Neural progenitor cell (in vitro differentiated cells): ENCODE measurements around the gene CCNI2. TPM values are rescaled to one million over a fixed set of nuclear protein-coding genes. Genes with fewer than 3 reads are reported as not detected.

Experiments
- DNase-seq: peaks from one replicate; pipeline ENCODE4 v3.0.0-alpha.2; 2016; ENCODE audit warnings: low spot score
- H2AFZ ChIP-seq: fragments of 200-600 bp; sonication (generic); replicated peaks from 2 replicates; pipeline ENCODE4 v1.6.1; 2016; ENCODE audit warnings: antibody characterized with exemption
- H3F3A ChIP-seq: fragments of 200-600 bp; sonication (generic); 2 replicates; pipeline ENCODE4 v1.6.1; 2016; ENCODE audit warnings: antibody characterized with exemption, low read depth
- H3K27ac ChIP-seq: fragments of 200-600 bp; sonication (generic); 2 replicates; pipeline ENCODE4 v1.5.1; 2016; ENCODE audit warnings: mild to moderate bottlenecking
- H3K27me3 ChIP-seq: fragments of 200-600 bp; sonication (generic); 2 replicates; pipeline ENCODE4 v1.6.1; 2016; ENCODE audit warnings: mild to moderate bottlenecking, moderate library complexity
- H3K36me3 ChIP-seq: fragments of 200-600 bp; sonication (generic); 2 replicates; pipeline ENCODE4 v1.5.1; 2016
- H3K4me1 ChIP-seq: fragments of 200-600 bp; sonication (generic); 2 replicates; pipeline ENCODE4 v1.6.1; 2016; ENCODE audit warnings: mixed run types
- H3K4me2 ChIP-seq: fragments of 200-600 bp; sonication (generic); 2 replicates; pipeline ENCODE4 v1.6.1; 2016
- H3K4me3 ChIP-seq: fragments of 200-600 bp; sonication (generic); 2 replicates; pipeline ENCODE4 v1.5.1; 2016
- H3K79me2 ChIP-seq: fragments of 200-600 bp; sonication (generic); 2 replicates; pipeline ENCODE4 v1.6.1; 2016; ENCODE audit warnings: low read depth
- H3K9ac ChIP-seq: fragments of 200-600 bp; sonication (generic); 2 replicates; pipeline ENCODE4 v1.6.1; 2016
- H3K9me3 ChIP-seq: fragments of 200-600 bp; sonication (generic); 2 replicates; pipeline ENCODE4 v1.5.1; 2016; ENCODE audit warnings: low read depth
- H4K20me1 ChIP-seq: fragments of 200-600 bp; sonication (generic); 2 replicates; pipeline ENCODE4 v1.6.1; 2016; ENCODE audit warnings: low read depth
- H3K27ac Mint-ChIP-seq: 3 replicates; pipeline ENCODE4 v1.8.0; 2021; ENCODE audit warnings: mixed read lengths
- H3K27me3 Mint-ChIP-seq: 2 replicates; pipeline ENCODE4 v1.8.0; 2022; ENCODE audit warnings: low read depth, mild to moderate bottlenecking, inconsistent platforms, moderate library complexity, mixed read lengths; ENCODE audit not compliant: insufficient read depth
- H3K36me3 Mint-ChIP-seq: 3 replicates; pipeline ENCODE4 v1.8.0; 2021; ENCODE audit warnings: mixed read lengths
- H3K4me1 Mint-ChIP-seq: 3 replicates; pipeline ENCODE4 v1.8.0; 2021; ENCODE audit warnings: mixed read lengths
- H3K4me3 Mint-ChIP-seq: 3 replicates; pipeline ENCODE4 v1.8.0; 2021; ENCODE audit warnings: mild to moderate bottlenecking, moderate library complexity, mixed read lengths
- H3K9me3 Mint-ChIP-seq: 3 replicates; pipeline ENCODE4 v1.8.0; 2020; ENCODE audit warnings: mixed read lengths
- EZH2 ChIP-seq: fragments of 200-600 bp; sonication (generic); IDR thresholded peaks from 2 replicates; pipeline ENCODE4 v1.6.1; 2017; ENCODE audit warnings: antibody characterized with exemption, mild to moderate bottlenecking, moderate library complexity
- EZH2phosphoT487 ChIP-seq: fragments of 200-600 bp; sonication (generic); IDR thresholded peaks from 2 replicates; pipeline ENCODE4 v1.6.1; 2017; ENCODE audit warnings: antibody characterized with exemption
- total RNA-seq: library from RNA; depleted of rRNA; stranded (reverse); fragments of >200 nt; gene quantifications from 2 replicates; pipeline ENCODE4 v1.2.3, GENCODE V29; 2015; ENCODE audit warnings: low replicate concordance
- TF ChIP-seq, protein P1 (sequence below): fragments of 200-600 bp; sonication (generic); IDR thresholded peaks from 2 replicates; pipeline ENCODE4 v1.5.1; 2017; ENCODE audit warnings: antibody characterized with exemption, mild to moderate bottlenecking

The CCNI2 gene
- total RNA-seq, 1 donor from 2014 or later, result not detected

- no peak overlapping the region for H3K4me3 Mint-ChIP-seq
- H3K4me3 ChIP-seq, result no peak overlapping the region
- H4K20me1 ChIP-seq, result no peaks in the 10 kb centered on the region
- H3K27ac ChIP-seq, result no peak overlapping the region
- TF ChIP-seq EZH2phosphoT487 (no peak), EZH2 (no peak)
- TF ChIP-seq, protein P1, sequence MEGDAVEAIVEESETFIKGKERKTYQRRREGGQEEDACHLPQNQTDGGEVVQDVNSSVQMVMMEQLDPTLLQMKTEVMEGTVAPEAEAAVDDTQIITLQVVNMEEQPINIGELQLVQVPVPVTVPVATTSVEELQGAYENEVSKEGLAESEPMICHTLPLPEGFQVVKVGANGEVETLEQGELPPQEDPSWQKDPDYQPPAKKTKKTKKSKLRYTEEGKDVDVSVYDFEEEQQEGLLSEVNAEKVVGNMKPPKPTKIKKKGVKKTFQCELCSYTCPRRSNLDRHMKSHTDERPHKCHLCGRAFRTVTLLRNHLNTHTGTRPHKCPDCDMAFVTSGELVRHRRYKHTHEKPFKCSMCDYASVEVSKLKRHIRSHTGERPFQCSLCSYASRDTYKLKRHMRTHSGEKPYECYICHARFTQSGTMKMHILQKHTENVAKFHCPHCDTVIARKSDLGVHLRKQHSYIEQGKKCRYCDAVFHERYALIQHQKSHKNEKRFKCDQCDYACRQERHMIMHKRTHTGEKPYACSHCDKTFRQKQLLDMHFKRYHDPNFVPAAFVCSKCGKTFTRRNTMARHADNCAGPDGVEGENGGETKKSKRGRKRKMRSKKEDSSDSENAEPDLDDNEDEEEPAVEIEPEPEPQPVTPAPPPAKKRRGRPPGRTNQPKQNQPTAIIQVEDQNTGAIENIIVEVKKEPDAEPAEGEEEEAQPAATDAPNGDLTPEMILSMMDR, result no peak
- H3F3A ChIP-seq, result peaks cover 20% of the 10 kb centered on the region
- no peak overlapping the region for H3K27ac Mint-ChIP-seq
- no peaks in the 10 kb centered on the region for H3K9me3 ChIP-seq
- peaks cover 7% of the 10 kb centered on the region for H3K36me3 Mint-ChIP-seq
- no peaks in the 10 kb centered on the region for H3K79me2 ChIP-seq
- peaks cover 19% of the 10 kb centered on the region for H3K27me3 Mint-ChIP-seq
- peaks cover 27% of the 10 kb centered on the region for H3K4me1 ChIP-seq
- no peak overlapping the region for H3K9ac ChIP-seq
- peak overlapping the region; percentile 28 for H3K4me2 ChIP-seq
- no peak for DNase-seq
- H2AFZ ChIP-seq, result no peak overlapping the region
- H3K36me3 ChIP-seq, result no peaks in the 10 kb centered on the region
- H3K27me3 ChIP-seq, result peaks cover 34% of the 10 kb centered on the region
- no peaks in the 10 kb centered on the region for H3K9me3 Mint-ChIP-seq
- H3K4me1 Mint-ChIP-seq, result peaks cover 22% of the 10 kb centered on the region
These were observed 6.9 kb downstream of the CCNI2 start for GRCh38 chr5:132754111-132754510.

DNA sequence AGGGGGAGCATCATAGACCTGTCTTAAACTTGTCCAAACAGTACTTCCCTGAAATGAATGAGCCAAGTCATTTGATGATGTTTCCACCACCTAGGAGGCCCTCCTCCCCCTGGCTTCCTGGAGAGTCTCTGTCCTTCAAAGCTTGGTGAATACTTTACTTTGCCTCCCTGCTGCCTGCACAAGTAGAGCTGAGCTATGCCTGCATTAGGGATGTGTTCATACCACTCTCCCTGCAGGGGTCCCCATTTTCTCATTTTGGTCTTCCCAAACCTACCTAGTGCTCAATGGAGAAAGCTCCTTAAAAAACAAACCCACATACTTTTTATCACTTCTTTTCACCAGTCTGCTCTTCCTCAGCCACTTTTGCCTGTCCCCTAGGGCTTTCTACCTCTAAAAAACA, 7.7 kb downstream of the CCNI2 start:
- peaks cover 11% of the 10 kb centered on the region for H3K27me3 Mint-ChIP-seq
- H3K9me3 Mint-ChIP-seq, result no peaks in the 10 kb centered on the region
- Histone ChIP-seq H3K4me2 (peak overlapping the region; percentile 10), H3K79me2 (no peaks in the 10 kb centered on the region), H3K4me3 (no peak overlapping the region), H3K27me3 (peaks cover 25% of the 10 kb centered on the region), H3F3A (peaks cover 20% of the 10 kb centered on the region), H4K20me1 (no peaks in the 10 kb centered on the region), H2AFZ (no peak overlapping the region), H3K9ac (no peak overlapping the region), H3K36me3 (no peaks in the 10 kb centered on the region), H3K9me3 (no peaks in the 10 kb centered on the region), H3K27ac (no peak overlapping the region), H3K4me1 (peaks cover 27% of the 10 kb centered on the region)
- H3K4me1 Mint-ChIP-seq, result peaks cover 22% of the 10 kb centered on the region
- TF ChIP-seq EZH2phosphoT487, result no peak
- TF ChIP-seq, protein P1, result peak; percentile 27
- peaks cover 7% of the 10 kb centered on the region for H3K36me3 Mint-ChIP-seq
- peak; percentile 45 for DNase-seq
- no peak overlapping the region for H3K4me3 Mint-ChIP-seq
- H3K27ac Mint-ChIP-seq, result no peak overlapping the region

GRCh38 chr5:132756542-132756941, 9.3 kb downstream of the CCNI2 start:
- TF ChIP-seq EZH2 (no peak), EZH2phosphoT487 (no peak)
- TF ChIP-seq, protein P1, result no peak
- Histone ChIP-seq H3K79me2 (no peaks in the 10 kb centered on the region), H3F3A (peaks cover 20% of the 10 kb centered on the region), H3K27me3 (peaks cover 10% of the 10 kb centered on the region), H2AFZ (no peak overlapping the region), H3K4me3 (no peak overlapping the region), H3K9me3 (no peaks in the 10 kb centered on the region), H4K20me1 (no peaks in the 10 kb centered on the region), H3K36me3 (no peaks in the 10 kb centered on the region), H3K9ac (no peak overlapping the region), H3K4me2 (no peak overlapping the region), H3K27ac (no peak overlapping the region), H3K4me1 (peaks cover 27% of the 10 kb centered on the region)
- no peak for DNase-seq
- Mint-ChIP-seq H3K4me3 (no peak overlapping the region), H3K36me3 (peaks cover 9% of the 10 kb centered on the region), H3K9me3 (no peaks in the 10 kb centered on the region), H3K27me3 (peaks cover 7% of the 10 kb centered on the region), H3K4me1 (peaks cover 22% of the 10 kb centered on the region), H3K27ac (no peak overlapping the region)
